Heart left ventricle (tissue), 13 donors: ENCODE results near the gene PTGER3.

Experiments
- CTCF ChIP-seq, 12 donors: fragments of 200-600 bp; sonication (generic) in 4 of 12; IDR thresholded peaks; one replicate each; pipeline versions ENCODE4 v1.5.0 to v1.8.0; 2018 to 2022; ENCODE audit warnings: antibody characterized with exemption in 12 of 12, mild to moderate bottlenecking in 5 of 12
- POLR2A ChIP-seq, 2 donors: fragments of 450-650 bp; IDR thresholded peaks; one replicate each; pipeline ENCODE4 v1.6.1; 2017; ENCODE audit warnings: antibody characterized with exemption in 2 of 2, mild to moderate bottlenecking in 2 of 2, moderate library complexity in 2 of 2
- donor health status: ischemic (EF 13 %, LVEDD 7.1; RV severe dilation, severe dysfunction).
- donor health status: DM: no; HTN: yes; CAD: no.
- donor health status: DM: no; HTN: no; CAD: no.
- donor health status: ischemic (EF 25% LVEDD 6.9; RV normal size, moderate dysfunction).
- donor health status: ischemic (EF 25% LVEDD 5.7; RV mildly dilated, moderate dysfunction).
- donor health status: ischemic (EF 35%, LVEDD 5.7; RV mildly dilated, moderate dysfunction).
- donor health status: nonischemic (EF 11% LVEDD 7.7; RV severe dilation, severe dysfunction).
- donor health status: DM: yes; HTN: yes; CAD: no.
- donor health status: PGD.
- donor health status: ischemic (EF 29% LVEDD 5.4; RV normal size, mild dysfunction).
- donor health status: nonischemic (EF 23%, LVEDD 6.1; RV moderate dilation, normal function).

GRCh38 chr1:71083271-71083670, 35.7 kb upstream of the PTGER3 start:
- no peak for TF ChIP-seq POLR2A (IDR thresholded peaks at IDR 0.05)
- no peak for TF ChIP-seq CTCF (IDR thresholded peaks at IDR 0.05)
